Measurements from ENCODE around the gene EIPR1. TPM values are rescaled to one million over a fixed set of nuclear protein-coding genes. Genes with fewer than 3 reads are reported as not detected.

The EIPR1 gene
- total RNA-seq, 1 experiment from 2014 or later: 36.9 TPM

DNA sequence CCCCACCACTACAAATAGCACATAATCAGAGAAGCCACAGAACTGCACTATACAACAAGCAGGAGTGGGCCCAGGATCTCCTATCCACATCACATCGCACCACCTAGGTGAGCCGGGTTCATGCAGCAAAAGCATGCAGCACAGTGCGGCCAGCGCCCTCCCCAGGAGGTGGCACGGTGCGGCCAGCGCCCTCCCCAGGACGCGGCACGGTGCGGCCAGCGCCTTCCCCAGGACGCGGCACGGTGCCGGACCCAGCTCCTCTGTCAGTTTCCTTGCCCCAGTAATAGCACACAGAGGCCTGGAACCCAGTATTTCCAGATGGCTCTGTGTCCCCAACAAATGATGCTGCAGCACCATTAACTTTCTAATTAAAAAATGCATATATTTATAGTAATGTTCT, 114.1 kb downstream of the EIPR1 start:
- H3K4me3 Mint-ChIP-seq (ENCODE audit: unreplicated experiment): no peak overlapping the region

DNA sequence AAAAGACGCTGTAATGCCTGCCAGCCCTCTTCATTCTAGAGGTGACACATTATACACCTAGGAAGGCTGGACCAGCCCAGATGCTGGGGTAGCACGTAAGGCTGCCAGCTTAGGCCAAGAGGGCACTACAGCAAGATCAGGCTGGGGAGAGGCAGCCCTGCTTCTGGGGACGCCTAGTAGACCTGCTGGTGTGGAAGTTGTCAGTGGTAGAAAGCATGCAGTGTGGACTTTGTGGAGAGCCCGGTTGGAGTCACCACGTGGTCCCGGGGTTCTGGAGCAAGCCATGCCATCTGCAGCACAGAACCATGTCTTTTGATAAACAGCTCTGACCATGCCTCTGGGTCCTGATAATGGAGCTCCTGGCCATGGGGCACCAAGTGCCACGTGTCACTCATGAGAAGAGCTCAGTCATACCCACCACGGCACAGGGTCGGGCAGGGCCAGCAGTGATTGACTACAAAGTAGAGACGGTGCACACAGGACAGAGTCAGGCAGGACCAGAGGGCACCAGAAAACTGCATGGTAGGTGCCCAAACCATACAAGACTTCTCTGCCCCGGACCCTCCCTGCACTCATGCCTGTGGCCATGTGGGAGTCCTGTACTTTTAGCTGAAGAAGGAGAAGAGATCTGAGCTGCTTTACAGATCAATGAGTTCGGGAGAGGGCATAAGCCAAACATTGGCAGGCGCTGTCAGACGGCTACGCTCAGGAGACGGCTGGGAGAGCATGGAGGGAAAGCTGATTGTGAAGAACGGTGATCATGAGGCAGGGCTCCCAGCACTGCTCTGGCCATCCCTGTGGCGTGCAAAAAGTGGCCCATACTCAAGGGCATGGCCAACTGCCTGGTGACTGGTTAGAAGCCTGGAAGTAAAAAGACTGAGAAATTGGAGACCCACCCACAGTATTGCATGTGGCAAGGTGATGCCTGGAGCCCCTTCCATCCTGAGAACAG, 114.9 kb downstream of the EIPR1 start:
- no peaks in the 10 kb centered on the region for H3K9me3 Mint-ChIP-seq (ENCODE audit: unreplicated experiment)
- no peaks in the 10 kb centered on the region for H3K27me3 Mint-ChIP-seq (ENCODE audit: insufficient read depth, unreplicated experiment)
- intact Hi-C loops (cut with micrococcal nuclease; ENCODE audit: unreplicated experiment): no loop called here
- H3K4me1 Mint-ChIP-seq (ENCODE audit: low read depth, unreplicated experiment): no peaks in the 10 kb centered on the region
- H3K27me3 ChIP-seq (replicated peaks; ENCODE audit: control insufficient read depth, insufficient read depth, low read length): no peaks in the 10 kb centered on the region
- no peak overlapping the region for H3K4me3 ChIP-seq (ENCODE audit: low read depth, low read length)
- no peak overlapping the region for H3K27ac Mint-ChIP-seq (ENCODE audit: unreplicated experiment)
- H3K9me3 ChIP-seq: no peaks in the 10 kb centered on the region
- BruUV-seq (replicated peaks): no TSS peak
- POLR2A ChIA-PET: no interaction called here
- no peaks in the 10 kb centered on the region for H3K36me3 Mint-ChIP-seq (ENCODE audit: insufficient read depth, unreplicated experiment)
- H3K4me3 Mint-ChIP-seq (ENCODE audit: unreplicated experiment): no peak overlapping the region
- no peaks in the 10 kb centered on the region for H3K4me1 ChIP-seq
- no peaks in the 10 kb centered on the region for H3K36me3 ChIP-seq (ENCODE audit: control insufficient read depth, insufficient read depth, low read length)
- CTCF ChIA-PET: no interaction called here
- DNase-seq: no peak
- TF ChIP-seq, protein P1, sequence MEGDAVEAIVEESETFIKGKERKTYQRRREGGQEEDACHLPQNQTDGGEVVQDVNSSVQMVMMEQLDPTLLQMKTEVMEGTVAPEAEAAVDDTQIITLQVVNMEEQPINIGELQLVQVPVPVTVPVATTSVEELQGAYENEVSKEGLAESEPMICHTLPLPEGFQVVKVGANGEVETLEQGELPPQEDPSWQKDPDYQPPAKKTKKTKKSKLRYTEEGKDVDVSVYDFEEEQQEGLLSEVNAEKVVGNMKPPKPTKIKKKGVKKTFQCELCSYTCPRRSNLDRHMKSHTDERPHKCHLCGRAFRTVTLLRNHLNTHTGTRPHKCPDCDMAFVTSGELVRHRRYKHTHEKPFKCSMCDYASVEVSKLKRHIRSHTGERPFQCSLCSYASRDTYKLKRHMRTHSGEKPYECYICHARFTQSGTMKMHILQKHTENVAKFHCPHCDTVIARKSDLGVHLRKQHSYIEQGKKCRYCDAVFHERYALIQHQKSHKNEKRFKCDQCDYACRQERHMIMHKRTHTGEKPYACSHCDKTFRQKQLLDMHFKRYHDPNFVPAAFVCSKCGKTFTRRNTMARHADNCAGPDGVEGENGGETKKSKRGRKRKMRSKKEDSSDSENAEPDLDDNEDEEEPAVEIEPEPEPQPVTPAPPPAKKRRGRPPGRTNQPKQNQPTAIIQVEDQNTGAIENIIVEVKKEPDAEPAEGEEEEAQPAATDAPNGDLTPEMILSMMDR (IDR thresholded peaks at IDR 0.05; ENCODE audit: insufficient read depth in 1 of 2, low read depth in 1 of 2, low read length in 1 of 2, severe bottlenecking in 1 of 2, unreplicated experiment in 1 of 2): no peak

More for the DNA sequence above, 114.1 kb downstream of the EIPR1 start:
- Histone ChIP-seq H3K27me3 (replicated peaks; ENCODE audit: control insufficient read depth, insufficient read depth, low read length) (no peaks in the 10 kb centered on the region), H3K4me3 (ENCODE audit: low read depth, low read length) (no peak overlapping the region), H3K9me3 (no peaks in the 10 kb centered on the region), H3K36me3 (ENCODE audit: control insufficient read depth, insufficient read depth, low read length) (no peaks in the 10 kb centered on the region), H3K4me1 (no peaks in the 10 kb centered on the region)
- TF ChIP-seq, protein P1 (IDR thresholded peaks at IDR 0.05; ENCODE audit: insufficient read depth in 1 of 2, low read depth in 1 of 2, low read length in 1 of 2, severe bottlenecking in 1 of 2, unreplicated experiment in 1 of 2): no peak
- no peak for DNase-seq
- intact Hi-C loops (cut with micrococcal nuclease; ENCODE audit: unreplicated experiment): no loop called here
- CTCF ChIA-PET: no interaction called here
- H3K9me3 Mint-ChIP-seq (ENCODE audit: unreplicated experiment): no peaks in the 10 kb centered on the region
- H3K4me1 Mint-ChIP-seq (ENCODE audit: low read depth, unreplicated experiment): no peaks in the 10 kb centered on the region
- no peak overlapping the region for H3K27ac Mint-ChIP-seq (ENCODE audit: unreplicated experiment)
- H3K36me3 Mint-ChIP-seq (ENCODE audit: insufficient read depth, unreplicated experiment): no peaks in the 10 kb centered on the region
- BruUV-seq (replicated peaks): no TSS peak
- no peaks in the 10 kb centered on the region for H3K27me3 Mint-ChIP-seq (ENCODE audit: insufficient read depth, unreplicated experiment)
- POLR2A ChIA-PET: no interaction called here

GRCh38 chr2:3261511-3261910, 116.1 kb downstream of the EIPR1 start:
- Histone ChIP-seq H3K4me1 (no peaks in the 10 kb centered on the region), H3K9me3 (no peaks in the 10 kb centered on the region), H3K36me3 (ENCODE audit: control insufficient read depth, insufficient read depth, low read length) (no peaks in the 10 kb centered on the region), H3K4me3 (ENCODE audit: low read depth, low read length) (no peak overlapping the region), H3K27me3 (replicated peaks; ENCODE audit: control insufficient read depth, insufficient read depth, low read length) (no peaks in the 10 kb centered on the region)
- POLR2A ChIA-PET: no interaction called here
- H3K27me3 Mint-ChIP-seq (ENCODE audit: insufficient read depth, unreplicated experiment): no peaks in the 10 kb centered on the region
- no peaks in the 10 kb centered on the region for H3K36me3 Mint-ChIP-seq (ENCODE audit: insufficient read depth, unreplicated experiment)
- H3K9me3 Mint-ChIP-seq (ENCODE audit: unreplicated experiment): no peaks in the 10 kb centered on the region
- TF ChIP-seq, protein P1 (IDR thresholded peaks at IDR 0.05; ENCODE audit: insufficient read depth in 1 of 2, low read depth in 1 of 2, low read length in 1 of 2, severe bottlenecking in 1 of 2, unreplicated experiment in 1 of 2): no peak
- no TSS peak for BruUV-seq (replicated peaks)
- H3K4me3 Mint-ChIP-seq (ENCODE audit: unreplicated experiment): no peak overlapping the region
- intact Hi-C loops (cut with micrococcal nuclease; ENCODE audit: unreplicated experiment): no loop called here
- DNase-seq: no peak
- H3K4me1 Mint-ChIP-seq (ENCODE audit: low read depth, unreplicated experiment): no peaks in the 10 kb centered on the region
- no peak overlapping the region for H3K27ac Mint-ChIP-seq (ENCODE audit: unreplicated experiment)
- CTCF ChIA-PET: no interaction called here
